OCI-LY1 (cell line): ENCODE measurements around the gene CBFA2T3.
"Not testable (repeated sequence)": the region's sequence is repeated elsewhere in the genome, so short reads cannot be mapped to it uniquely, and the experiment has no call there.

Experiments used
- EZH2 ChIP-seq: fragments of 200-600 bp; sonication (generic), shearing (Covaris generic); IDR thresholded peaks from 2 replicates; pipeline ENCODE4 v1.8.0; 2017; ENCODE audit warnings: borderline replicate concordance, mixed run types, mild to moderate bottlenecking, antibody characterized with exemption, low read length, moderate library complexity, mixed read lengths
- TF ChIP-seq, protein P1 (sequence below): fragments of 200-600 bp; sonication (generic), shearing (Covaris generic); IDR thresholded peaks from 2 replicates; pipeline ENCODE4 v1.5.1; 2017; ENCODE audit warnings: mild to moderate bottlenecking, antibody characterized with exemption, low read length, moderate library complexity, mixed read lengths

DNA sequence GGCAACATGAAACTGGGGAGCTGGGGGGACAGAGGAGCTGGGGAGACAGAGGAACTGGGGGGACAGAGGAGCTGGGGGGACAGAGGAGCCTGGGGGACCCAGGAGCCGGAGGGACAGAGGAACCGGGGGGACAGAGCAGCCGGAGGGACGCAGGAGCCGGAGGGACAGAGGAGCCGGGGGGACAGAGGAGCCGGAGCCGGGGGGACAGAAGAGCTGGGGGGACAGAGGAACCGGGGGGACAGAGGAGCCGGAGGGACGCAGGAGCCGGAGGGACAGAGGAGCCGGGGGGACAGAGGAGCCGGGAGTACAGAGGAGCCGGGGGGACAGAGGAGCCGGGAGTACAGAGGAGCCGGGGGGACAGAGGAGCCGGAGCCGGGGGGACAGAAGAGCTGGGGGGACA is 25.1 kb upstream of the CBFA2T3 start:
- TF ChIP-seq, protein P1, sequence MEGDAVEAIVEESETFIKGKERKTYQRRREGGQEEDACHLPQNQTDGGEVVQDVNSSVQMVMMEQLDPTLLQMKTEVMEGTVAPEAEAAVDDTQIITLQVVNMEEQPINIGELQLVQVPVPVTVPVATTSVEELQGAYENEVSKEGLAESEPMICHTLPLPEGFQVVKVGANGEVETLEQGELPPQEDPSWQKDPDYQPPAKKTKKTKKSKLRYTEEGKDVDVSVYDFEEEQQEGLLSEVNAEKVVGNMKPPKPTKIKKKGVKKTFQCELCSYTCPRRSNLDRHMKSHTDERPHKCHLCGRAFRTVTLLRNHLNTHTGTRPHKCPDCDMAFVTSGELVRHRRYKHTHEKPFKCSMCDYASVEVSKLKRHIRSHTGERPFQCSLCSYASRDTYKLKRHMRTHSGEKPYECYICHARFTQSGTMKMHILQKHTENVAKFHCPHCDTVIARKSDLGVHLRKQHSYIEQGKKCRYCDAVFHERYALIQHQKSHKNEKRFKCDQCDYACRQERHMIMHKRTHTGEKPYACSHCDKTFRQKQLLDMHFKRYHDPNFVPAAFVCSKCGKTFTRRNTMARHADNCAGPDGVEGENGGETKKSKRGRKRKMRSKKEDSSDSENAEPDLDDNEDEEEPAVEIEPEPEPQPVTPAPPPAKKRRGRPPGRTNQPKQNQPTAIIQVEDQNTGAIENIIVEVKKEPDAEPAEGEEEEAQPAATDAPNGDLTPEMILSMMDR, result not testable (repeated sequence)
- TF ChIP-seq EZH2, result not testable (repeated sequence)
